ENCODE measurements around the gene ARGLU1. TPM values are rescaled to one million over a fixed set of nuclear protein-coding genes. Genes with fewer than 3 reads are reported as not detected.
A peak's percentile ranks its signal among the peaks of the same experiment; 100 is the strongest.

The ARGLU1 gene
- total RNA-seq, 4 donors from 2014 or later, result 70.8 to 154 (median 122) TPM

- ATAC-seq (ENCODE audit: low FRiP score), result no peak
- no peak for DNase-seq (ENCODE audit: low spot score)
- no peak for TF ChIP-seq CTCF (IDR thresholded peaks at IDR 0.05)
These were observed 20.4 kb upstream of the ARGLU1 start for GRCh38 chr13:106588367-106588766.

GRCh38 chr13:106587787-106588186, 19.9 kb upstream of the ARGLU1 start:
- no peak for TF ChIP-seq CTCF (IDR thresholded peaks at IDR 0.05)
- ATAC-seq (ENCODE audit: low FRiP score) (no peak), DNase-seq (ENCODE audit: low spot score) (no peak)

- no peak for TF ChIP-seq CTCF (IDR thresholded peaks at IDR 0.05)
- DNase-seq (ENCODE audit: low spot score) (no peak), ATAC-seq (ENCODE audit: low FRiP score) (no peak)
These were observed 18.8 kb upstream of the ARGLU1 start for GRCh38 chr13:106586648-106587166.

GRCh38 chr13:106581225-106581624, 13.3 kb upstream of the ARGLU1 start:
- ATAC-seq (ENCODE audit: low FRiP score) (no peak), DNase-seq (ENCODE audit: low spot score) (no peak)
- no peak for TF ChIP-seq CTCF (IDR thresholded peaks at IDR 0.05)

- TF ChIP-seq CTCF (IDR thresholded peaks at IDR 0.05), result no peak
- no peak for DNase-seq (ENCODE audit: low spot score)
- ATAC-seq (ENCODE audit: low FRiP score), result no peak
These were observed 8.0 kb upstream of the ARGLU1 start for GRCh38 chr13:106575896-106576295.

GRCh38 chr13:106573868-106574267, 5.9 kb upstream of the ARGLU1 start:
- no peak for TF ChIP-seq CTCF (IDR thresholded peaks at IDR 0.05)
- no peak for DNase-seq (ENCODE audit: low spot score)
- peak; percentile 52 for ATAC-seq (ENCODE audit: low FRiP score)

GRCh38 chr13:106573284-106573846, 5.4 kb upstream of the ARGLU1 start:
- ATAC-seq (ENCODE audit: low FRiP score), result peak; percentile 67
- no peak for DNase-seq (ENCODE audit: low spot score)
- no peak for TF ChIP-seq CTCF (IDR thresholded peaks at IDR 0.05)

Measured in omental fat pad (tissue), 4 donors.